GM23338 (cell line): ENCODE results near the gene LOC101059915.

ENCODE experiments used
- ATAC-seq: fragments of 200-7000 bp; cut with Tn5 transposase; 3 replicates; pipeline ENCODE4 v1.9.1; 2020
- DNase-seq: peaks from one replicate; pipeline ENCODE4 v3.0.0-alpha.2; 2015; ENCODE audit warnings: low spot score
- H2AFZ ChIP-seq: fragments of 200-600 bp; sonication (generic); 2 replicates; pipeline ENCODE4 v1.8.0; 2016; ENCODE audit warnings: antibody characterized with exemption, mild to moderate bottlenecking, moderate library complexity
- H3F3A ChIP-seq: fragments of 200-600 bp; sonication (generic); replicated peaks from 2 replicates; pipeline ENCODE4 v1.8.0; 2017; ENCODE audit warnings: antibody characterized with exemption, mixed run types, low read depth
- H3K27ac ChIP-seq: fragments of 200-600 bp; sonication (generic); 2 replicates; pipeline ENCODE4 v1.6.1; 2016; ENCODE audit warnings: low read depth
- H3K27me3 ChIP-seq: fragments of 200-600 bp; sonication (generic); 2 replicates; pipeline ENCODE4 v1.8.0; 2016; ENCODE audit warnings: mild to moderate bottlenecking, mixed run types, moderate library complexity; ENCODE audit not compliant: insufficient read depth
- H3K36me3 ChIP-seq: fragments of 200-600 bp; sonication (generic); 2 replicates; pipeline ENCODE4 v1.8.0; 2016; ENCODE audit warnings: mild to moderate bottlenecking; ENCODE audit not compliant: insufficient read depth
- H3K4me1 ChIP-seq: fragments of 200-600 bp; sonication (generic); 2 replicates; pipeline ENCODE4 v1.8.0; 2016; ENCODE audit warnings: mild to moderate bottlenecking, moderate library complexity; ENCODE audit not compliant: insufficient read depth
- H3K4me2 ChIP-seq: fragments of 200-600 bp; sonication (generic); 2 replicates; pipeline ENCODE4 v1.7.1; 2017; ENCODE audit warnings: mixed run types
- H3K4me3 ChIP-seq: fragments of 200-600 bp; sonication (generic); 2 replicates; pipeline ENCODE4 v1.6.1; 2016; ENCODE audit warnings: mixed run types
- H3K79me2 ChIP-seq: fragments of 200-600 bp; sonication (generic); replicated peaks from 2 replicates; pipeline ENCODE4 v1.8.0; 2017; ENCODE audit warnings: mild to moderate bottlenecking; ENCODE audit not compliant: insufficient read depth
- H3K9me2 ChIP-seq: fragments of 200-600 bp; sonication (generic); 2 replicates; pipeline ENCODE4 v1.8.0; 2017; ENCODE audit not compliant: insufficient read depth
- H4K20me1 ChIP-seq: fragments of 200-600 bp; sonication (generic); replicated peaks from 2 replicates; pipeline ENCODE4 v1.8.0; 2017; ENCODE audit warnings: mild to moderate bottlenecking; ENCODE audit not compliant: insufficient read depth
- H3K27ac Mint-ChIP-seq: 2 replicates; pipeline ENCODE4 v1.8.0; 2020; ENCODE audit warnings: inconsistent platforms, mild to moderate bottlenecking, moderate library complexity, mixed read lengths
- H3K27me3 Mint-ChIP-seq: 3 replicates; pipeline ENCODE4 v1.8.0; 2022; ENCODE audit warnings: low read depth, mild to moderate bottlenecking, moderate library complexity, mixed read lengths, inconsistent platforms; ENCODE audit not compliant: insufficient read depth, poor library complexity
- H3K36me3 Mint-ChIP-seq: 3 replicates; pipeline ENCODE4 v1.8.0; 2021; ENCODE audit warnings: low read depth, mild to moderate bottlenecking, inconsistent platforms, moderate library complexity, mixed read lengths
- H3K4me1 Mint-ChIP-seq: 3 replicates; pipeline ENCODE4 v1.8.0; 2020; ENCODE audit warnings: mild to moderate bottlenecking, inconsistent platforms, mixed read lengths
- H3K4me3 Mint-ChIP-seq: 3 replicates; pipeline ENCODE4 v1.8.0; 2021; ENCODE audit warnings: moderate library complexity, mild to moderate bottlenecking, inconsistent platforms, mixed read lengths
- H3K9me3 Mint-ChIP-seq: 3 replicates; pipeline ENCODE4 v1.8.0; 2020; ENCODE audit warnings: moderate library complexity, mild to moderate bottlenecking, inconsistent platforms, mixed read lengths
- CREB1 ChIP-seq: fragments of 250-450 bp; sonication (Bioruptor Pico); IDR thresholded peaks from 2 replicates; pipeline ENCODE4 v1.5.0; 2020; ENCODE audit warnings: low read depth, mild to moderate bottlenecking, moderate library complexity
- EZH2 ChIP-seq: fragments of 200-600 bp; sonication (generic); IDR thresholded peaks from one replicate; pipeline ENCODE4 v1.8.0; 2017; ENCODE audit warnings: antibody characterized with exemption, mild to moderate bottlenecking, low read depth; ENCODE audit not compliant: unreplicated experiment
- EZH2phosphoT487 ChIP-seq: fragments of 200-600 bp; sonication (generic); IDR thresholded peaks from one replicate; pipeline ENCODE4 v1.8.1; 2018; ENCODE audit warnings: antibody characterized with exemption; ENCODE audit not compliant: unreplicated experiment
- JUNB ChIP-seq: IDR thresholded peaks from one replicate; pipeline ENCODE4 v1.6.1; 2016; ENCODE audit warnings: antibody characterized with exemption; ENCODE audit not compliant: unreplicated experiment
- NANOG ChIP-seq: IDR thresholded peaks from 2 replicates; pipeline ENCODE4 v1.6.1; 2016; ENCODE audit warnings: antibody characterized with exemption, borderline replicate concordance
- POLR2AphosphoS5 ChIP-seq: IDR thresholded peaks from 2 replicates; pipeline ENCODE4 v1.6.1; 2016; ENCODE audit warnings: antibody characterized with exemption, low read depth
- STAT1 ChIP-seq: IDR thresholded peaks from one replicate; pipeline ENCODE4 v1.6.1; 2016; ENCODE audit warnings: antibody characterized with exemption; ENCODE audit not compliant: unreplicated experiment
- ZNF114 ChIP-seq: fragments of 250-450 bp; sonication (Bioruptor Pico); IDR thresholded peaks from 2 replicates; pipeline ENCODE4 v1.5.0; 2020; ENCODE audit warnings: mild to moderate bottlenecking, moderate library complexity
- ZNF331 ChIP-seq: fragments of 250-450 bp; sonication (Bioruptor Pico); IDR thresholded peaks from 2 replicates; pipeline ENCODE4 v1.5.0; 2020; ENCODE audit warnings: low read depth, mild to moderate bottlenecking, moderate library complexity
- TF ChIP-seq, protein P1 (sequence below), 2 experiments: fragments of 200-600 bp in 1 of 2; sonication (generic) in 1 of 2; conservative IDR thresholded peaks; 2 replicates each; pipeline versions ENCODE4 v1.5.1 to v1.6.1; 2016 to 2017; ENCODE audit warnings: antibody characterized with exemption in 2 of 2, low read depth in 2 of 2, mild to moderate bottlenecking in 2 of 2, moderate library complexity in 1 of 2
- TF ChIP-seq, protein P2 (sequence below): fragments of 250-450 bp; sonication (Bioruptor Pico); IDR thresholded peaks from 2 replicates; pipeline ENCODE4 v1.5.0; 2020; ENCODE audit warnings: mild to moderate bottlenecking, moderate library complexity
- TF ChIP-seq, protein P3 (sequence below): IDR thresholded peaks from 2 replicates; pipeline ENCODE4 v1.6.1; 2016; ENCODE audit warnings: antibody characterized with exemption
- TF ChIP-seq, protein P4 (sequence below): IDR thresholded peaks from one replicate; pipeline ENCODE4 v1.6.1; 2018; ENCODE audit warnings: antibody characterized with exemption; ENCODE audit not compliant: unreplicated experiment

LOC101059915 gene

DNA sequence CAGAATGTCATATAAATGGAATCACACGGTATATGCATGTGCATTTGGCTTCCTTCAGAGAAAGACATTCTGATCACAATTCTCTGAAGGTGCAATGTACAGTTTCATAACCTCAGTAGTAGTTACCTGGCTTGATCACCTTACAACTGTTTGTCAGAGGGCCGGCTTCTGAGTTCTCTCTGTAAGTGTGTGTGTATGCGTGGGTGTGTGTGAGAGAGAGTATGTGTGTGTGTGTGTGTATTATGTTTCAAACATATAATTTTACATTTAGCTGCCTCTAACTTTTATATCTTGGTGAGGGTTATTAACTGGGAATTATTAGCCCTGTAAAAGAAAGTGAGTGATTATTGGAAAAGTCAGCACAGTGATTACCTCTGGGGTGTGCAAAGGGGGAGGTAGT, 8.0 kb upstream of the LOC101059915 start:
- H3K27ac Mint-ChIP-seq: no peak overlapping the region
- Histone ChIP-seq H3K4me2 (no peak overlapping the region), H3K9me2 (no peaks in the 10 kb centered on the region), H3K4me1 (no peaks in the 10 kb centered on the region), H3K36me3 (no peaks in the 10 kb centered on the region), H3K4me3 (no peak overlapping the region), H3F3A (no peaks in the 10 kb centered on the region), H3K27ac (no peak overlapping the region), H3K79me2 (no peaks in the 10 kb centered on the region), H3K27me3 (no peaks in the 10 kb centered on the region), H2AFZ (no peak overlapping the region), H4K20me1 (no peaks in the 10 kb centered on the region)
- H3K36me3 Mint-ChIP-seq: no peaks in the 10 kb centered on the region; the same call in 2 of the 3 replicates
- no peak for DNase-seq
- no peaks in the 10 kb centered on the region for H3K4me1 Mint-ChIP-seq
- no peaks in the 10 kb centered on the region for H3K27me3 Mint-ChIP-seq
- no peaks in the 10 kb centered on the region for H3K9me3 Mint-ChIP-seq
- no peak overlapping the region for H3K4me3 Mint-ChIP-seq
- TF ChIP-seq, protein P1, sequence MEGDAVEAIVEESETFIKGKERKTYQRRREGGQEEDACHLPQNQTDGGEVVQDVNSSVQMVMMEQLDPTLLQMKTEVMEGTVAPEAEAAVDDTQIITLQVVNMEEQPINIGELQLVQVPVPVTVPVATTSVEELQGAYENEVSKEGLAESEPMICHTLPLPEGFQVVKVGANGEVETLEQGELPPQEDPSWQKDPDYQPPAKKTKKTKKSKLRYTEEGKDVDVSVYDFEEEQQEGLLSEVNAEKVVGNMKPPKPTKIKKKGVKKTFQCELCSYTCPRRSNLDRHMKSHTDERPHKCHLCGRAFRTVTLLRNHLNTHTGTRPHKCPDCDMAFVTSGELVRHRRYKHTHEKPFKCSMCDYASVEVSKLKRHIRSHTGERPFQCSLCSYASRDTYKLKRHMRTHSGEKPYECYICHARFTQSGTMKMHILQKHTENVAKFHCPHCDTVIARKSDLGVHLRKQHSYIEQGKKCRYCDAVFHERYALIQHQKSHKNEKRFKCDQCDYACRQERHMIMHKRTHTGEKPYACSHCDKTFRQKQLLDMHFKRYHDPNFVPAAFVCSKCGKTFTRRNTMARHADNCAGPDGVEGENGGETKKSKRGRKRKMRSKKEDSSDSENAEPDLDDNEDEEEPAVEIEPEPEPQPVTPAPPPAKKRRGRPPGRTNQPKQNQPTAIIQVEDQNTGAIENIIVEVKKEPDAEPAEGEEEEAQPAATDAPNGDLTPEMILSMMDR (conservative IDR thresholded peaks at IDR 0.05; ENCODE audit: low read depth in 2 of 2): no peak
- TF ChIP-seq, protein P2, sequence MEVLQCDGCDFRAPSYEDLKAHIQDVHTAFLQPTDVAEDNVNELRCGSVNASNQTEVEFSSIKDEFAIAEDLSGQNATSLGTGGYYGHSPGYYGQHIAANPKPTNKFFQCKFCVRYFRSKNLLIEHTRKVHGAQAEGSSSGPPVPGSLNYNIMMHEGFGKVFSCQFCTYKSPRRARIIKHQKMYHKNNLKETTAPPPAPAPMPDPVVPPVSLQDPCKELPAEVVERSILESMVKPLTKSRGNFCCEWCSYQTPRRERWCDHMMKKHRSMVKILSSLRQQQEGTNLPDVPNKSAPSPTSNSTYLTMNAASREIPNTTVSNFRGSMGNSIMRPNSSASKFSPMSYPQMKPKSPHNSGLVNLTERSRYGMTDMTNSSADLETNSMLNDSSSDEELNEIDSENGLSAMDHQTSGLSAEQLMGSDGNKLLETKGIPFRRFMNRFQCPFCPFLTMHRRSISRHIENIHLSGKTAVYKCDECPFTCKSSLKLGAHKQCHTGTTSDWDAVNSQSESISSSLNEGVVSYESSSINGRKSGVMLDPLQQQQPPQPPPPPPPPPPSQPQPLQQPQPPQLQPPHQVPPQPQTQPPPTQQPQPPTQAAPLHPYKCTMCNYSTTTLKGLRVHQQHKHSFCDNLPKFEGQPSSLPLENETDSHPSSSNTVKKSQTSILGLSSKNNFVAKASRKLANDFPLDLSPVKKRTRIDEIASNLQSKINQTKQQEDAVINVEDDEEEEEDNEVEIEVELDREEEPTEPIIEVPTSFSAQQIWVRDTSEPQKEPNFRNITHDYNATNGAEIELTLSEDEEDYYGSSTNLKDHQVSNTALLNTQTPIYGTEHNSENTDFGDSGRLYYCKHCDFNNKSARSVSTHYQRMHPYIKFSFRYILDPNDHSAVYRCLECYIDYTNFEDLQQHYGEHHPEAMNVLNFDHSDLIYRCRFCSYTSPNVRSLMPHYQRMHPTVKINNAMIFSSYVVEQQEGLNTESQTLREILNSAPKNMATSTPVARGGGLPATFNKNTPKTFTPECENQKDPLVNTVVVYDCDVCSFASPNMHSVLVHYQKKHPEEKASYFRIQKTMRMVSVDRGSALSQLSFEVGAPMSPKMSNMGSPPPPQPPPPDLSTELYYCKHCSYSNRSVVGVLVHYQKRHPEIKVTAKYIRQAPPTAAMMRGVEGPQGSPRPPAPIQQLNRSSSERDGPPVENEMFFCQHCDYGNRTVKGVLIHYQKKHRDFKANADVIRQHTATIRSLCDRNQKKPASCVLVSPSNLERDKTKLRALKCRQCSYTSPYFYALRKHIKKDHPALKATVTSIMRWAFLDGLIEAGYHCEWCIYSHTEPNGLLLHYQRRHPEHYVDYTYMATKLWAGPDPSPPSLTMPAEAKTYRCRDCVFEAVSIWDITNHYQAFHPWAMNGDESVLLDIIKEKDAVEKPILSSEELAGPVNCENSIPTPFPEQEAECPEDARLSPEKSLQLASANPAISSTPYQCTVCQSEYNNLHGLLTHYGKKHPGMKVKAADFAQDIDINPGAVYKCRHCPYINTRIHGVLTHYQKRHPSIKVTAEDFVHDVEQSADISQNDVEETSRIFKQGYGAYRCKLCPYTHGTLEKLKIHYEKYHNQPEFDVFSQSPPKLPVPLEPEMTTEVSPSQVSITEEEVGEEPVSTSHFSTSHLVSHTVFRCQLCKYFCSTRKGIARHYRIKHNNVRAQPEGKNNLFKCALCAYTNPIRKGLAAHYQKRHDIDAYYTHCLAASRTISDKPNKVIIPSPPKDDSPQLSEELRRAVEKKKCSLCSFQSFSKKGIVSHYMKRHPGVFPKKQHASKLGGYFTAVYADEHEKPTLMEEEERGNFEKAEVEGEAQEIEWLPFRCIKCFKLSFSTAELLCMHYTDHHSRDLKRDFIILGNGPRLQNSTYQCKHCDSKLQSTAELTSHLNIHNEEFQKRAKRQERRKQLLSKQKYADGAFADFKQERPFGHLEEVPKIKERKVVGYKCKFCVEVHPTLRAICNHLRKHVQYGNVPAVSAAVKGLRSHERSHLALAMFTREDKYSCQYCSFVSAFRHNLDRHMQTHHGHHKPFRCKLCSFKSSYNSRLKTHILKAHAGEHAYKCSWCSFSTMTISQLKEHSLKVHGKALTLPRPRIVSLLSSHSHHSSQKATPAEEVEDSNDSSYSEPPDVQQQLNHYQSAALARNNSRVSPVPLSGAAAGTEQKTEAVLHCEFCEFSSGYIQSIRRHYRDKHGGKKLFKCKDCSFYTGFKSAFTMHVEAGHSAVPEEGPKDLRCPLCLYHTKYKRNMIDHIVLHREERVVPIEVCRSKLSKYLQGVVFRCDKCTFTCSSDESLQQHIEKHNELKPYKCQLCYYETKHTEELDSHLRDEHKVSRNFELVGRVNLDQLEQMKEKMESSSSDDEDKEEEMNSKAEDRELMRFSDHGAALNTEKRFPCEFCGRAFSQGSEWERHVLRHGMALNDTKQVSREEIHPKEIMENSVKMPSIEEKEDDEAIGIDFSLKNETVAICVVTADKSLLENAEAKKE (CRISPR knock-in tag): no peak
- TF ChIP-seq ZNF114 (CRISPR knock-in tag) (no peak), EZH2phosphoT487 (no peak), STAT1 (no peak), EZH2 (no peak), NANOG (no peak), ZNF331 (CRISPR knock-in tag) (no peak), CREB1 (CRISPR knock-in tag) (no peak), POLR2AphosphoS5 (no peak), JUNB (no peak)
- TF ChIP-seq, protein P3, sequence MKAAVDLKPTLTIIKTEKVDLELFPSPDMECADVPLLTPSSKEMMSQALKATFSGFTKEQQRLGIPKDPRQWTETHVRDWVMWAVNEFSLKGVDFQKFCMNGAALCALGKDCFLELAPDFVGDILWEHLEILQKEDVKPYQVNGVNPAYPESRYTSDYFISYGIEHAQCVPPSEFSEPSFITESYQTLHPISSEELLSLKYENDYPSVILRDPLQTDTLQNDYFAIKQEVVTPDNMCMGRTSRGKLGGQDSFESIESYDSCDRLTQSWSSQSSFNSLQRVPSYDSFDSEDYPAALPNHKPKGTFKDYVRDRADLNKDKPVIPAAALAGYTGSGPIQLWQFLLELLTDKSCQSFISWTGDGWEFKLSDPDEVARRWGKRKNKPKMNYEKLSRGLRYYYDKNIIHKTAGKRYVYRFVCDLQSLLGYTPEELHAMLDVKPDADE: no peak
- TF ChIP-seq, protein P4, sequence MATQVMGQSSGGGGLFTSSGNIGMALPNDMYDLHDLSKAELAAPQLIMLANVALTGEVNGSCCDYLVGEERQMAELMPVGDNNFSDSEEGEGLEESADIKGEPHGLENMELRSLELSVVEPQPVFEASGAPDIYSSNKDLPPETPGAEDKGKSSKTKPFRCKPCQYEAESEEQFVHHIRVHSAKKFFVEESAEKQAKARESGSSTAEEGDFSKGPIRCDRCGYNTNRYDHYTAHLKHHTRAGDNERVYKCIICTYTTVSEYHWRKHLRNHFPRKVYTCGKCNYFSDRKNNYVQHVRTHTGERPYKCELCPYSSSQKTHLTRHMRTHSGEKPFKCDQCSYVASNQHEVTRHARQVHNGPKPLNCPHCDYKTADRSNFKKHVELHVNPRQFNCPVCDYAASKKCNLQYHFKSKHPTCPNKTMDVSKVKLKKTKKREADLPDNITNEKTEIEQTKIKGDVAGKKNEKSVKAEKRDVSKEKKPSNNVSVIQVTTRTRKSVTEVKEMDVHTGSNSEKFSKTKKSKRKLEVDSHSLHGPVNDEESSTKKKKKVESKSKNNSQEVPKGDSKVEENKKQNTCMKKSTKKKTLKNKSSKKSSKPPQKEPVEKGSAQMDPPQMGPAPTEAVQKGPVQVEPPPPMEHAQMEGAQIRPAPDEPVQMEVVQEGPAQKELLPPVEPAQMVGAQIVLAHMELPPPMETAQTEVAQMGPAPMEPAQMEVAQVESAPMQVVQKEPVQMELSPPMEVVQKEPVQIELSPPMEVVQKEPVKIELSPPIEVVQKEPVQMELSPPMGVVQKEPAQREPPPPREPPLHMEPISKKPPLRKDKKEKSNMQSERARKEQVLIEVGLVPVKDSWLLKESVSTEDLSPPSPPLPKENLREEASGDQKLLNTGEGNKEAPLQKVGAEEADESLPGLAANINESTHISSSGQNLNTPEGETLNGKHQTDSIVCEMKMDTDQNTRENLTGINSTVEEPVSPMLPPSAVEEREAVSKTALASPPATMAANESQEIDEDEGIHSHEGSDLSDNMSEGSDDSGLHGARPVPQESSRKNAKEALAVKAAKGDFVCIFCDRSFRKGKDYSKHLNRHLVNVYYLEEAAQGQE: no peak
- no peak for ATAC-seq
